Panc1 (cell line): Measurements from ENCODE around the gene HOXB13. TPM values are rescaled to one million over a fixed set of nuclear protein-coding genes. Genes with fewer than 3 reads are reported as not detected.
"Not testable (repeated sequence)": the region's sequence is repeated elsewhere in the genome, so short reads cannot be mapped to it uniquely, and the experiment has no call there.

Experiments
- ATAC-seq: fragments of 200-7000 bp; cut with Tn5 transposase; 2 replicates; pipeline ENCODE4 v1.9.1; 2020; ENCODE audit warnings: mild to moderate bottlenecking, moderate library complexity
- BruUV-seq: library from RNA; stranded (reverse); fragments of 400-500 nt; replicated peaks from 2 replicates; lab custom pipeline; 2021; lab: Mats Ljungman, UMichigan
- CTCF ChIA-PET: fragments of 300-600 bp; sonication (Branson Sonifier 250); formaldehyde crosslinking; loops from one replicate; lab custom pipeline; 2022; ENCODE audit warnings: antibody characterized with exemption; lab: Charles Lee
- POLR2A ChIA-PET: fragments of 300-600 bp; sonication (Branson Sonifier 250); formaldehyde crosslinking; loops from one replicate; lab custom pipeline; 2022; ENCODE audit warnings: antibody characterized with exemption; lab: Charles Lee
- DNase-seq: peaks from one replicate; pipeline ENCODE4 v3.0.0-alpha.2; 2010; ENCODE audit warnings: low read depth, low spot score
- H3K27ac ChIP-seq: 2 replicates; pipeline ENCODE4 v1.5.1; 2011; ENCODE audit warnings: mild to moderate bottlenecking, low read length, inconsistent platforms
- H3K27me3 ChIP-seq: fragments of 200-500 bp; sonication (Bioruptor generic); 2 replicates; pipeline ENCODE4 v1.6.0; 2014; ENCODE audit warnings: low read length, inconsistent platforms; ENCODE audit not compliant: control insufficient read depth, insufficient read depth
- H3K36me3 ChIP-seq: fragments of 200-500 bp; sonication (Bioruptor generic); 2 replicates; pipeline ENCODE4 v1.5.1; 2014; ENCODE audit warnings: inconsistent platforms, mild to moderate bottlenecking, low read length, moderate library complexity; ENCODE audit not compliant: control insufficient read depth, insufficient read depth
- H3K4me1 ChIP-seq: 2 replicates; pipeline ENCODE4 v1.5.1; 2011; ENCODE audit warnings: inconsistent platforms, mild to moderate bottlenecking, low read length, moderate library complexity; ENCODE audit not compliant: control insufficient read depth, insufficient read depth
- H3K4me3 ChIP-seq, 2 experiments: 2 replicates each; pipeline ENCODE4 v1.5.1; 2011 to 2012; ENCODE audit warnings: low read depth in 2 of 2, low read length in 2 of 2, mild to moderate bottlenecking in 2 of 2, inconsistent platforms in 1 of 2, moderate library complexity in 1 of 2
- H3K9me3 ChIP-seq: fragments of 200-500 bp; sonication (Bioruptor generic); 2 replicates; pipeline ENCODE4 v1.5.1; 2014; ENCODE audit warnings: low read depth, mild to moderate bottlenecking, inconsistent platforms, low read length, moderate library complexity; ENCODE audit not compliant: control insufficient read depth, insufficient read depth
- POLR2AphosphoS5 ChIP-seq: IDR thresholded peaks from 2 replicates; pipeline ENCODE4 v1.6.1; 2012; ENCODE audit warnings: mild to moderate bottlenecking, low read depth, low read length, moderate library complexity
- SIN3A ChIP-seq: IDR thresholded peaks from 2 replicates; pipeline ENCODE4 v1.6.1; 2012; ENCODE audit warnings: low read depth, mild to moderate bottlenecking, low read length, moderate library complexity, borderline replicate concordance; ENCODE audit not compliant: insufficient read depth
- TCF7L2 ChIP-seq: IDR thresholded peaks from 2 replicates; pipeline ENCODE4 v1.6.1; 2011; ENCODE audit warnings: mild to moderate bottlenecking, low read depth, low read length, inconsistent platforms
- in situ Hi-C: cut with HindIII; loops from 2 replicates; pipeline ENCODE4 v1.10.0; 2016; ENCODE audit warnings: low sequenced_read_pairs, low pct_unique_long_range_greater_than_20kb
- intact Hi-C: fragments of 100-400 bp; cut with micrococcal nuclease; formaldehyde crosslinking; loops from one replicate; pipeline ENCODE4 v1.10.0; 2022; ENCODE audit not compliant: unreplicated experiment
- total RNA-seq: library from RNA; stranded (reverse); gene quantifications from one replicate; pipeline ENCODE4 v1.2.1, GENCODE V29; 2021; ENCODE audit not compliant: unreplicated experiment
- TF ChIP-seq, protein P1 (sequence below): fragments of 450-650 bp; IDR thresholded peaks from 2 replicates; pipeline ENCODE4 v1.5.1; 2017; ENCODE audit warnings: mild to moderate bottlenecking
- TF ChIP-seq, protein P2 (sequence below), 2 experiments: IDR thresholded peaks; 2 replicates each; pipeline ENCODE4 v1.6.1; 2011 to 2012; ENCODE audit warnings: low read depth in 2 of 2, control low read depth in 1 of 2, low read length in 1 of 2, mild to moderate bottlenecking in 1 of 2, moderate library complexity in 1 of 2; ENCODE audit not compliant: insufficient read depth in 1 of 2

The HOXB13 gene
- total RNA-seq, 1 experiment from 2014 or later, result 8.1 TPM

DNA sequence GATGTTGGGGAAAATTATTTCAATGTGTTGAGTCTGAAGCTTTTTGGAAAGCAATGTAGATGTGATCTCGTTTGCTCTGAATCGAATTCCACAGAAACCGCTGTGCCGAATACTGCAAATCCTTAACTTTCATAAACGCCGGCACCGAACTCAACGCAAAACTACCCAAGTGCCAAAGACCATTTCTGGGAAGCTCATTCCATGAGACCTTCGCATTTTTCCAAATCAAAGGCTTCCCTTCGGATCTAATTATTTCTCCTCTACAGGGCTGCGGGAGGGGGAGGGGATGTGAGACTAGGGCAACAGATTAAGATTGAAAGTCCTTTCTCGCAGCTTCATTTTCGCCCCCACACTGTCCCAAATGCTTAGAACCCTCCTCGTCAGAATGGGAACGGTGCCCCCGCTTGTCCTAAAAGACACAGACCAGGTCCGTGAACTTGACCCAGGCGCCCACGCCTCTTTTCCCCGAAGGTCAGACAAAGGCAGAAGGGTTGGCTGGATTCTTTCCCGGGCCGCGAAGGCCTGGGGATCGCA, 10.3 kb downstream of the HOXB13 start:
- TF ChIP-seq, protein P1, sequence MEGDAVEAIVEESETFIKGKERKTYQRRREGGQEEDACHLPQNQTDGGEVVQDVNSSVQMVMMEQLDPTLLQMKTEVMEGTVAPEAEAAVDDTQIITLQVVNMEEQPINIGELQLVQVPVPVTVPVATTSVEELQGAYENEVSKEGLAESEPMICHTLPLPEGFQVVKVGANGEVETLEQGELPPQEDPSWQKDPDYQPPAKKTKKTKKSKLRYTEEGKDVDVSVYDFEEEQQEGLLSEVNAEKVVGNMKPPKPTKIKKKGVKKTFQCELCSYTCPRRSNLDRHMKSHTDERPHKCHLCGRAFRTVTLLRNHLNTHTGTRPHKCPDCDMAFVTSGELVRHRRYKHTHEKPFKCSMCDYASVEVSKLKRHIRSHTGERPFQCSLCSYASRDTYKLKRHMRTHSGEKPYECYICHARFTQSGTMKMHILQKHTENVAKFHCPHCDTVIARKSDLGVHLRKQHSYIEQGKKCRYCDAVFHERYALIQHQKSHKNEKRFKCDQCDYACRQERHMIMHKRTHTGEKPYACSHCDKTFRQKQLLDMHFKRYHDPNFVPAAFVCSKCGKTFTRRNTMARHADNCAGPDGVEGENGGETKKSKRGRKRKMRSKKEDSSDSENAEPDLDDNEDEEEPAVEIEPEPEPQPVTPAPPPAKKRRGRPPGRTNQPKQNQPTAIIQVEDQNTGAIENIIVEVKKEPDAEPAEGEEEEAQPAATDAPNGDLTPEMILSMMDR, result no peak
- TF ChIP-seq, protein P2, sequence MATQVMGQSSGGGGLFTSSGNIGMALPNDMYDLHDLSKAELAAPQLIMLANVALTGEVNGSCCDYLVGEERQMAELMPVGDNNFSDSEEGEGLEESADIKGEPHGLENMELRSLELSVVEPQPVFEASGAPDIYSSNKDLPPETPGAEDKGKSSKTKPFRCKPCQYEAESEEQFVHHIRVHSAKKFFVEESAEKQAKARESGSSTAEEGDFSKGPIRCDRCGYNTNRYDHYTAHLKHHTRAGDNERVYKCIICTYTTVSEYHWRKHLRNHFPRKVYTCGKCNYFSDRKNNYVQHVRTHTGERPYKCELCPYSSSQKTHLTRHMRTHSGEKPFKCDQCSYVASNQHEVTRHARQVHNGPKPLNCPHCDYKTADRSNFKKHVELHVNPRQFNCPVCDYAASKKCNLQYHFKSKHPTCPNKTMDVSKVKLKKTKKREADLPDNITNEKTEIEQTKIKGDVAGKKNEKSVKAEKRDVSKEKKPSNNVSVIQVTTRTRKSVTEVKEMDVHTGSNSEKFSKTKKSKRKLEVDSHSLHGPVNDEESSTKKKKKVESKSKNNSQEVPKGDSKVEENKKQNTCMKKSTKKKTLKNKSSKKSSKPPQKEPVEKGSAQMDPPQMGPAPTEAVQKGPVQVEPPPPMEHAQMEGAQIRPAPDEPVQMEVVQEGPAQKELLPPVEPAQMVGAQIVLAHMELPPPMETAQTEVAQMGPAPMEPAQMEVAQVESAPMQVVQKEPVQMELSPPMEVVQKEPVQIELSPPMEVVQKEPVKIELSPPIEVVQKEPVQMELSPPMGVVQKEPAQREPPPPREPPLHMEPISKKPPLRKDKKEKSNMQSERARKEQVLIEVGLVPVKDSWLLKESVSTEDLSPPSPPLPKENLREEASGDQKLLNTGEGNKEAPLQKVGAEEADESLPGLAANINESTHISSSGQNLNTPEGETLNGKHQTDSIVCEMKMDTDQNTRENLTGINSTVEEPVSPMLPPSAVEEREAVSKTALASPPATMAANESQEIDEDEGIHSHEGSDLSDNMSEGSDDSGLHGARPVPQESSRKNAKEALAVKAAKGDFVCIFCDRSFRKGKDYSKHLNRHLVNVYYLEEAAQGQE (IDR thresholded peaks at IDR 0.05; ENCODE audit: insufficient read depth in 1 of 2, low read depth in 2 of 2, low read length in 1 of 2), result no peak
- TF ChIP-seq POLR2AphosphoS5 (no peak), SIN3A (no peak), TCF7L2 (no peak)
- Histone ChIP-seq H3K4me3 (no peak overlapping the region), H3K36me3 (no peaks in the 10 kb centered on the region), H3K4me1 (no peaks in the 10 kb centered on the region; the same call in 1 of the 2 replicates), H3K9me3 (no peaks in the 10 kb centered on the region), H3K27me3 (no peaks in the 10 kb centered on the region), H3K27ac (no peak overlapping the region)
- no peak for ATAC-seq
- ChIA-PET CTCF (interaction anchor here (0.6 kb wide), 2 partner anchors 13 to 45 kb away, joined by 3 to 4 read pairs; no protein-coding TSS in a partner anchor), POLR2A (interaction anchor here (0.6 kb wide), 1 partner anchor 39 kb away, joined by 3 read pairs; no protein-coding TSS in a partner anchor)
- intact Hi-C loops, result no loop called here
- in situ Hi-C loops, result no loop called here
- BruUV-seq, result no TSS peak
- DNase-seq, result no peak

DNA sequence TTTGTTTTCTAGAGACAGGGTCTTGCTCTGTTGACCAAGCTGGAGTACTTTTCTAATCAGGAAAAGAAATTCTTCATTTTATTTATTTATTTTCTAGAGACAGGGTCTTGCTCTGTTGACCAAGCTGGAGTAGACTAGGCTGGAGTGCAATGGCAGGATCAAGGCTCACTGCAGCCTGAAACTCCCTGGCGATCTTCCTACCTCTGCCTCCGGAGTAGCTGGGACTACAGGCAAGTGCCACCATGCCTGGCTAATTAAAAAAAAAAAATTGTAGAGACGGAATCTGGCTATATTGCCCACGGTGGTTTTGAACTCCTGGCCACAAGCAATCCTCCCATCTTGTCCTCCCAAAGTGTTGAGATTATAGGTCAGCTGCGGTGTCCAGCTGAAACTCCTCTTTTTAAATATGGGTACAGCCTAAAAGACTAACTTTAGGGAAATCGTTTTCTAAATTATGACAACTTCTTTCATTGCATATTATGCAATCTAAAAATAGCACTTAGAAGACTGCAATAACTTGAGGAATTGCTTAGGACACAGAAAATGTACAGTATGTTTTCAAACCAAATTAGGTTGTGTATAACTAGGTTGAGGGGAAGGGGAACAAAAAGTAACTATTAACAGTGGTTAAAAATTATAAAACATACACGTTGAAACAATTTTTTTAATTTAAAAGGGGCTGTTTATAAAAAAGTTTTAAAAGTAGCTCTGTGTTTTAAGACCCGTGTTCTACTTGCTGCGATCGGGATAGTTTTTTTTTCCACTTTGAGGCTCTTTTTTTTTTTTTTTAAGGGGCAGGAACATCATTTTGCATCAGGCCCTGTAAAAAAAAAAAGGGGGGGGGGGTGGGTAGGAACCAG, 11.0 kb downstream of the HOXB13 start:
- H3K27ac ChIP-seq, result no peak overlapping the region
- H3K27me3 ChIP-seq, result no peaks in the 10 kb centered on the region
- no peak for ATAC-seq
- POLR2A ChIA-PET, result interaction anchor here (0.6 kb wide), 1 partner anchor 38 kb away, joined by 3 read pairs; no protein-coding TSS in a partner anchor
- H3K9me3 ChIP-seq, result no peaks in the 10 kb centered on the region
- BruUV-seq, result no TSS peak
- no peaks in the 10 kb centered on the region; the same call in 1 of the 2 replicates for H3K4me1 ChIP-seq
- DNase-seq, result no peak
- H3K4me3 ChIP-seq, result no peak overlapping the region
- no peaks in the 10 kb centered on the region for H3K36me3 ChIP-seq
- TF ChIP-seq, protein P1, result no peak
- TF ChIP-seq POLR2AphosphoS5 (no peak), SIN3A (no peak), TCF7L2 (no peak)
- TF ChIP-seq, protein P2 (IDR thresholded peaks at IDR 0.05; ENCODE audit: insufficient read depth in 1 of 2, low read depth in 2 of 2, low read length in 1 of 2), result no peak
- in situ Hi-C loops (no loop called here), intact Hi-C loops (no loop called here)
- CTCF ChIA-PET, result interaction anchor here (0.6 to 1.4 kb wide), 5 partner anchors 13 to 311 kb away, joined by 3 to 4 read pairs (median 3); no protein-coding TSS in a partner anchor

DNA sequence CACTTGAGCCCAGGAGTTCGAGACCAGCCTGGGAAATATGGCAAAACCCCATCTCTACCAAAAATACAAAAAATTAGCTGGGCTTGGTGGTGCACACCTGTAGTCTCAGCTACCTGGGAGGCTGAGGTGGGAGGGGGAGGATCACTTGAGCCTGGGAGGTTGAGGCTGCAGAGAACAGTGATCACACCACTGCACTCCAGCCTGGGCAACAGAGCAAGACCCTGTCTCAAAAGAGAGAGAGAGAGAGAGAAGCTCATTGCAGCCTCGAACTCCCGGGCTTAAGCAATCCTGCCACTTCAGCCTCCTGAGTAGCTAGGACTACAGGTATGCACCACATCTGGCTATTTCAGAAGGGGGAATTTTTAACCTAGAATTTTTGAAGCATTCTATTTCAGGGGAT, 12.0 kb downstream of the HOXB13 start:
- H3K36me3 ChIP-seq, intact Hi-C loops, H3K27ac ChIP-seq, BruUV-seq, H3K27me3 ChIP-seq, ATAC-seq, in situ Hi-C loops, H3K9me3 ChIP-seq, DNase-seq, H3K4me3 ChIP-seq, H3K4me1 ChIP-seq: not testable (repeated sequence)
- POLR2A ChIA-PET, result interaction anchor here (0.6 kb wide), 1 partner anchor 280 kb away, joined by 3 read pairs; no protein-coding TSS in a partner anchor
- CTCF ChIA-PET, result interaction anchor here (0.7 to 1.4 kb wide), 3 partner anchors 73 to 168 kb away, joined by 3 to 4 read pairs (median 3); no protein-coding TSS in a partner anchor
